NB4 (cell line): Measurements from ENCODE around the gene IQSEC3.
"Not testable (repeated sequence)": the region's sequence is repeated elsewhere in the genome, so short reads cannot be mapped to it uniquely, and the experiment has no call there.

Experiments used
- CTCF ChIP-seq: IDR thresholded peaks from one replicate; pipeline ENCODE4 v1.5.1; 2012; ENCODE audit warnings: low read depth, low read length
- MAX ChIP-seq: IDR thresholded peaks from 2 replicates; pipeline ENCODE4 v1.6.1; 2011; ENCODE audit warnings: low read depth, low read length
- MYC ChIP-seq: IDR thresholded peaks from 2 replicates; pipeline ENCODE4 v1.6.1; 2011; ENCODE audit warnings: low read depth, low read length
- POLR2A ChIP-seq: IDR thresholded peaks from 2 replicates; pipeline ENCODE4 v1.6.1; 2011; ENCODE audit warnings: mild to moderate bottlenecking; ENCODE audit not compliant: insufficient read length; ENCODE audit errors: extremely low read depth

- not testable (repeated sequence) for TF ChIP-seq CTCF, POLR2A, MYC, MAX
Observed at GRCh38 chr12:52902-53734, 13.4 kb upstream of the IQSEC3 start.
